Keratinocyte (primary cell): ENCODE data around the gene MIS18BP1. TPM values are rescaled to one million over a fixed set of nuclear protein-coding genes. Genes with fewer than 3 reads are reported as not detected.

ENCODE experiments used
- DNase-seq: peaks from one replicate; pipeline ENCODE4 v3.0.0-alpha.2; 2011; ENCODE audit warnings: low read depth, missing footprints, low spot score
- FAIRE-seq: peaks from 2 replicates; lab custom pipeline; 2011; peaks lifted over from hg19 to GRCh38; lab: Jason Lieb, UNC
- H2AFZ ChIP-seq: 2 replicates; pipeline ENCODE4 v1.6.0; 2012; ENCODE audit warnings: low read length, control low read depth, inconsistent platforms; ENCODE audit not compliant: control insufficient read depth
- H3K27ac ChIP-seq: 2 replicates; pipeline ENCODE4 v1.5.1; 2011; ENCODE audit warnings: low read length; ENCODE audit not compliant: control insufficient read depth, insufficient read depth
- H3K27me3 ChIP-seq: 3 replicates; pipeline ENCODE4 v1.6.0; 2011; ENCODE audit warnings: low read length; ENCODE audit not compliant: control insufficient read depth, insufficient read depth; ENCODE audit errors: extremely low read depth
- H3K36me3 ChIP-seq, 2 experiments: 2 replicates in 1 of 2; 3 replicates in 1 of 2; pipeline ENCODE4 v1.5.1; 2011; ENCODE audit warnings: low read length in 2 of 2, mild to moderate bottlenecking in 1 of 2; ENCODE audit not compliant: control insufficient read depth in 2 of 2, insufficient read depth in 2 of 2; ENCODE audit errors: extremely low read depth in 1 of 2
- H3K4me1 ChIP-seq: 3 replicates; pipeline ENCODE4 v1.5.1; 2011; ENCODE audit warnings: low read length; ENCODE audit not compliant: control insufficient read depth, insufficient read depth; ENCODE audit errors: extremely low read depth
- H3K4me2 ChIP-seq: 3 replicates; pipeline ENCODE4 v1.6.0; 2011; ENCODE audit warnings: low read depth, low read length; ENCODE audit not compliant: control insufficient read depth, insufficient read depth; ENCODE audit errors: extremely low read depth
- H3K4me3 ChIP-seq, 3 experiments: fragments of 200-600 bp in 1 of 3; sonication (generic) in 1 of 3; 2 replicates in 2 of 3; 3 replicates in 1 of 3; pipeline ENCODE4 v1.5.1; 2011 to 2016; ENCODE audit warnings: low read length in 3 of 3, mild to moderate bottlenecking in 3 of 3, control low read depth in 2 of 3, inconsistent platforms in 1 of 3, low read depth in 1 of 3, mixed read lengths in 1 of 3, mixed run types in 1 of 3, moderate library complexity in 1 of 3; ENCODE audit not compliant: control insufficient read depth in 2 of 3, insufficient read depth in 2 of 3; ENCODE audit errors: extremely low read depth in 1 of 3
- H3K79me2 ChIP-seq: 2 replicates; pipeline ENCODE4 v1.6.0; 2012; ENCODE audit warnings: low read length; ENCODE audit not compliant: control insufficient read depth, insufficient read depth
- H3K9ac ChIP-seq: 3 replicates; pipeline ENCODE4 v1.6.0; 2011; ENCODE audit warnings: low read length; ENCODE audit not compliant: control insufficient read depth, insufficient read depth; ENCODE audit errors: extremely low read depth
- H3K9me1 ChIP-seq: 3 replicates; pipeline ENCODE4 v1.6.0; 2011; ENCODE audit warnings: low read length; ENCODE audit not compliant: control insufficient read depth, insufficient read depth; ENCODE audit errors: extremely low read depth
- H3K9me3 ChIP-seq: 2 replicates; pipeline ENCODE4 v1.5.1; 2012; ENCODE audit warnings: low read depth, low read length; ENCODE audit not compliant: control insufficient read depth
- H4K20me1 ChIP-seq: 3 replicates; pipeline ENCODE4 v1.6.0; 2011; ENCODE audit warnings: low read length; ENCODE audit not compliant: control insufficient read depth, insufficient read depth; ENCODE audit errors: extremely low read depth
- EZH2 ChIP-seq: IDR thresholded peaks from one replicate; pipeline ENCODE4 v1.6.1; 2012; ENCODE audit warnings: inconsistent platforms, mild to moderate bottlenecking, low read length, moderate library complexity
- dilution Hi-C: fragments of 300-500 bp; cut with MboI; formaldehyde crosslinking; loops from one replicate; pipeline ENCODE4 v1.7.0; 2020; ENCODE audit warnings: low sequenced_read_pairs; ENCODE audit not compliant: extremely low pct_ligation_motif_present
- polyA plus RNA-seq, 5 experiments: library from polyadenylated mRNA; depleted of rRNA in 3 of 5; stranded (reverse) in 3 of 5; stranded (forward) in 1 of 5; unstranded in 1 of 5; fragments of >200 nt; gene quantifications; 1 replicate in 1 of 5; 2 replicates in 3 of 5; 3 replicates in 1 of 5; pipeline versions ENCODE4 v1.2.1 to v1.2.3, GENCODE V29; 2011 to 2012; ENCODE audit warnings: missing spikeins in 2 of 5, low read depth in 1 of 5, low replicate concordance in 1 of 5
- TF ChIP-seq, protein P1 (sequence below), 3 experiments: IDR thresholded peaks in 1 of 3; conservative IDR thresholded peaks in 1 of 3; optimal IDR thresholded peaks in 1 of 3; 2 replicates in 2 of 3; 3 replicates in 1 of 3; pipeline versions ENCODE3 to v1.5.1; 2011; ENCODE audit warnings: low read length in 3 of 3, mild to moderate bottlenecking in 3 of 3, moderate library complexity in 2 of 3, control low read depth in 1 of 3, inconsistent platforms in 1 of 3; ENCODE audit not compliant: insufficient read depth in 2 of 3; ENCODE audit errors: extremely low read depth in 1 of 3

The MIS18BP1 gene
- polyA plus RNA-seq, 1 donor (not counting 4 experiments of a cell fraction or from before 2014, with no cell fraction given) = 20.2 TPM

GRCh38 chr14:45199230-45199629, 53.8 kb downstream of the MIS18BP1 start:
- H3K9me1 ChIP-seq = no peaks in the 10 kb centered on the region
- no peaks in the 10 kb centered on the region for H3K79me2 ChIP-seq
- H2AFZ ChIP-seq = no peak overlapping the region
- peaks cover 0 to 7% of the 10 kb centered on the region in 2 experiments for H3K36me3 ChIP-seq
- dilution Hi-C loops = no loop called here
- FAIRE-seq (peak; percentile 69), DNase-seq (peak; percentile 13)
- no peaks in the 10 kb centered on the region for H3K27me3 ChIP-seq
- H4K20me1 ChIP-seq = no peaks in the 10 kb centered on the region
- peak overlapping the region; percentile 15 for H3K4me2 ChIP-seq
- H3K4me3 ChIP-seq = no peak overlapping the region
- TF ChIP-seq EZH2 = no peak
- TF ChIP-seq, protein P1, sequence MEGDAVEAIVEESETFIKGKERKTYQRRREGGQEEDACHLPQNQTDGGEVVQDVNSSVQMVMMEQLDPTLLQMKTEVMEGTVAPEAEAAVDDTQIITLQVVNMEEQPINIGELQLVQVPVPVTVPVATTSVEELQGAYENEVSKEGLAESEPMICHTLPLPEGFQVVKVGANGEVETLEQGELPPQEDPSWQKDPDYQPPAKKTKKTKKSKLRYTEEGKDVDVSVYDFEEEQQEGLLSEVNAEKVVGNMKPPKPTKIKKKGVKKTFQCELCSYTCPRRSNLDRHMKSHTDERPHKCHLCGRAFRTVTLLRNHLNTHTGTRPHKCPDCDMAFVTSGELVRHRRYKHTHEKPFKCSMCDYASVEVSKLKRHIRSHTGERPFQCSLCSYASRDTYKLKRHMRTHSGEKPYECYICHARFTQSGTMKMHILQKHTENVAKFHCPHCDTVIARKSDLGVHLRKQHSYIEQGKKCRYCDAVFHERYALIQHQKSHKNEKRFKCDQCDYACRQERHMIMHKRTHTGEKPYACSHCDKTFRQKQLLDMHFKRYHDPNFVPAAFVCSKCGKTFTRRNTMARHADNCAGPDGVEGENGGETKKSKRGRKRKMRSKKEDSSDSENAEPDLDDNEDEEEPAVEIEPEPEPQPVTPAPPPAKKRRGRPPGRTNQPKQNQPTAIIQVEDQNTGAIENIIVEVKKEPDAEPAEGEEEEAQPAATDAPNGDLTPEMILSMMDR (optimal IDR thresholded peaks at IDR 0.05 in 1 of 3, IDR thresholded peaks at IDR 0.05 in 1 of 3, conservative IDR thresholded peaks at IDR 0.05 in 1 of 3; ENCODE audit: extremely low read depth in 1 of 3, insufficient read depth in 2 of 3, low read length in 3 of 3) = no peak
- peaks cover 15% of the 10 kb centered on the region for H3K4me1 ChIP-seq
- no peak overlapping the region for H3K9ac ChIP-seq
- no peaks in the 10 kb centered on the region for H3K9me3 ChIP-seq
- peak overlapping the region; percentile 3 for H3K27ac ChIP-seq

DNA sequence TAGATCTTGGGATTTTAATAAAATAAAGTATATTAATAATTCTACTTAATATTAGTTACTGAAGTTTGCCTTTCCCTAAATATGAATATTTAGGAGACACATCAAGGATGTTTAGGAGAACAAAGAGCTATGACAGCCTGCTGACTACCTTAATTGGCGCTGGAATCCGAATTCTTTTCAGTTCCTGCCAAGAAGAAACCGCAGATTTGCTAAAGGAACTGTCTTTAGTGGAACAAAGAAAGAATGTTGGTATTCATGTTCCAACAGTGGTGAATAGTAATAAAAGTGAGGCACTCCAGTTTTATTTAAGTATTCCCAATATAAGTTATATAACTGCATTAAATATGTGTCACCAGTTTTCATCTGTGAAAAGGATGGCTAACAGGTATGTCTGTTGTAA, 54.5 kb downstream of the MIS18BP1 start:
- H3K36me3 ChIP-seq = peaks cover 0 to 7% of the 10 kb centered on the region in 2 experiments
- H4K20me1 ChIP-seq = no peaks in the 10 kb centered on the region
- dilution Hi-C loops = no loop called here
- H3K79me2 ChIP-seq = no peaks in the 10 kb centered on the region
- H2AFZ ChIP-seq = no peak overlapping the region
- peak overlapping the region; percentile 15 for H3K4me2 ChIP-seq
- no peaks in the 10 kb centered on the region for H3K9me3 ChIP-seq
- no peak overlapping the region for H3K27ac ChIP-seq
- peaks cover 15% of the 10 kb centered on the region for H3K4me1 ChIP-seq
- no peaks in the 10 kb centered on the region for H3K9me1 ChIP-seq
- no peak for FAIRE-seq
- peak; percentile 35 for DNase-seq
- H3K9ac ChIP-seq = no peak overlapping the region
- TF ChIP-seq, protein P1 (optimal IDR thresholded peaks at IDR 0.05 in 1 of 3, IDR thresholded peaks at IDR 0.05 in 1 of 3, conservative IDR thresholded peaks at IDR 0.05 in 1 of 3; ENCODE audit: extremely low read depth in 1 of 3, insufficient read depth in 2 of 3, low read length in 3 of 3) = no peak
- TF ChIP-seq EZH2 = no peak
- H3K27me3 ChIP-seq = no peaks in the 10 kb centered on the region
- H3K4me3 ChIP-seq = no peak overlapping the region
